Activated gamma-delta T cell (primary cell): ENCODE data around the gene GSC.
"Not testable (repeated sequence)": the region's sequence is repeated elsewhere in the genome, so short reads cannot be mapped to it uniquely, and the experiment has no call there.

Source experiments
- DNase-seq: peaks from one replicate; lab custom pipeline; 2025; lab: John Stamatoyannopoulos, UW

Gene GSC

DNA sequence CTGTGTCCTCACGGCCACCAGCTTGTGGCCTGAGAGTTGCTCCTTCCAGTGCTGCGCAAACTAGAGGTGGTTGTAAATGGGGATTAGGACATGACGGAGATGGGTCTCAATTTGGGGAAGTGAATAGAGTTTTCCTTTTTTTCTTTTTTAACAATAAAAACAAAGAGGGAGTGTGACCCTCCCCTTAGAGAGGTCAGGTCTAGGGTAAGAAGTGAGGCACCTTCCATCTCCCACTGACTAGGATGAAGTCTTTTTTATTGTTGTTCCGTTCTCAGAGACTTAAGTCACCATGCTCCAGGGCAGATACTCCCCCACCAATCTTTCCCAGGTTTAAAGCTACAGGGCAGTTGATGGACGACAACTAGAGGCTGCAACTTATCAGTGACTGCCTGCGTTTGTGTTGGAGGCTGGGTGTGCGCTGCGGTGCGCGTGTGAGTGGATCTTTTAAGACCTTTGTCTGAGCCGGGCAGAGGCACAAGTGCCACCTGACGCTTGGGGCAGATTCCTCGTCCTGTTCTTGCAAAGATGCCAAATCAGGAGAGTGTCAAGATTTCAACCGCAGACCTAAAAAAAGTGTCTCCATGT lies 2.1 kb upstream of the GSC start:
- DNase-seq, result no peak

DNA sequence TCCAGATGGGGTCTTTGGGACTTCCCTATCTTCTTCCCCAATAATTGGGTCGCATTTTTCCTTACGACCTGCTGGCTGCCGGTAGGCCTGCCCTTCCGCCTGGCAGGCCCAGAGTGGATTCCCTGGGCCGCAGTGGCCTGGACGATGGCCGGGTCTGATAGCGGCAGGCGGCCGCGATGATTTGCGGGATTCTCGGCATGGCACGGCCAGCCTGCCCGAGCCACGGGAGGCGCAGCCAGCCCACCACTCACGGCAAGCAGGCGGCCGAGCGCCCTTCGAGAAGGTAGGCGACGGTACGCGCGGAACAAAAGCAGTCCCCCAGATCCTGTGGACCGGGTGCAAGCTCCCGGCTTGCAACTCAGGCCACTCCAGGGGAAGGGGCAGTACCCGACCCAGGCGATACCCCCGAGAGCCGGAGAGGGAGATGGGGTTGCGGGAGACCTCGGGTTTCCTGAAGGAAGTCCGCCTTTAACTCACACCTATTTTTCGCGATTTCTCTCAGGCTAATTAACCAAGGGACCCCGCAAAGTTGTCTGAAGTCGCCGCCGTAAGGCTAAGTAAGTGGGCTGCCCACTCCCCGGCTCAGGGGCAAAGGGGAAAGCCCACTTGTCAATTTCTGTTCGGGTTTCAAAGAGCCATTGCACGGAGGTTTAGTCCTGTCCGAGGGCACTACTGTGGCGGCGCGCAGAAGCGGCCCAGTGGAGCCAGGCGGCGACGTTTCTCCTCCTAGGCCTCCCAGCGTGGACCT lies 1.4 kb upstream of the GSC start:
- no peak for DNase-seq

DNA sequence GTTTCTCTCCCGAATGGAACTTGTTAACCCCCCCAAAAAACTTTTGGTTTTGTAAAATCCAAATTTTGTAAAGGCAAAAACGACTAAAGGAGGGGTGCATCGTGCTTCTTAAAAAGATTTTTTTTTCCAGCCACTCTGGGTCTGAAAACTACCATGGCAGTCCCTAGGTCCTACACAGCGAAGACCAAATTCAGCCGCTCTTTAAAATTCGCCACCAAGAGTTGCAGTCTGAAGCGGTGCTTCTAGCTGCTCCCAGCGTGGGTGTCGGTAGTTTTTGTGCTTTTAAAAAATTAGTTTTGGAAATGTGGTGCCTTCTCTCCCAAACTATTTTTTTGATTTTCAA lies 873 bp upstream of the GSC start:
- no peak for DNase-seq

DNA sequence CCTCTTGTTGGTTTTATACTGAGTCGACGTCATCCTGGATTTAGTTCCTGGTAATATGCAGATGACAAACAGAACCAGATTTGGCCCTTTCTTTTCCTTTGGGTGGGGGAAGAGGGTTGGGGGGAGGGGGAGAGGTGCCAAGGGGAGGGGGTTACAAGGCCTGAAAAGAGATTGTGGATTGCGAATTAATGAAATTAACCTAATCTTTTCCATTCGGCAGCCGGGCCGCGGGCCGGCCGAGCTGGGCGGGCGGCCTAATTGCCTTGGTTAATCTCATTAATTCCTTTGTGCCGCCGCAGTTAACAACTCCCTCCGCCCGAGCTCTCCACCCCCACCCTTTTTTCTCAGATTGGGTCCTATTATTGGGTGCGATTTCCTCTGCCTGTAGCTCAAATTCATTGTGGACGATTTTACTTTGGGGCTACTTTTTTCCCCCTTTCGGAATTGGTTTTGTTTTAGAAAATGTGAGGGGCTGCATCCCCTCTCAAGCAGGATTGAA lies 387 bp upstream of the GSC start:
- no peak for DNase-seq

DNA sequence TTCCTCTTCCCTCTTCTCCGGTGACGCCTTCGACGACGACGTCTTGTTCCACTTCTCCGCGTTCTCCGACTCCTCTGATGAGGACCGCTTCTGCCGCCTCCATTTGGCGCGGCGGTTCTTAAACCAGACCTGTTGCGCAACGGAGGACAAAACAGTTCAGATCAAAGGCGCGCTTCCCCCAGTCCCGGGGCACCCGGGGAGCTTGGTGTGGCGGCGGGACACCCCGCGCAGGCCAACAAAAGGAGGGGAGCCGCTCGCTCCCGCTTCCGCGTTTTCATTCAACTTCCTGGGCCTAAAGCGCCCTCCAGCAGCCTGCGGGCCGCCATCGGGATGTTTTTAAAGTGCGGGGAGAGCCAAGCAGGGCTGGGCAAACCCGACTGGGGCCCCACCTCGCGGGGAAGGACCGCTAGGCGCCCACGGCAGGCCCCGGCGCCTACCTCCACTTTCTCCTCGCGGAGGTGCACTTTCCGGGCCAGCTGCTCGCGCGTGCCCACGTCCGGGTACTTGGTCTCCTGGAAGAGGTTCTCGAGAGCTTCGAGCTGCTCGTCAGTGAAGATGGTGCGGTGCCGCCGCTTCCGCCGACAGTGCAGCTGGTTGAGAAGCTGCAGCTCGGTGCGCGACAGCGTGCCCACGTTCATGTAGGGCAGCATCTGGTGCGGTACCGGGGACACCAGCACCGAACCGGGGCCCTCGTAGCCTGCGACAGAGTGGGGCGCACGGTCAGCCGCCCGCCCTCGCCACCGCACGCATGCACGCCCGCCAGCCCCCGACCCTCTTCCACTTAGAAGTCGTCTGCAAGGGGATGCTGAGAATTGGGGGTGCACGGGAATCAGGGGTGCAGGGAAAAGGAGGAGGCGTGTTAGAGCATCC lies 1.2 kb downstream of the GSC start:
- DNase-seq, result no peak

DNA sequence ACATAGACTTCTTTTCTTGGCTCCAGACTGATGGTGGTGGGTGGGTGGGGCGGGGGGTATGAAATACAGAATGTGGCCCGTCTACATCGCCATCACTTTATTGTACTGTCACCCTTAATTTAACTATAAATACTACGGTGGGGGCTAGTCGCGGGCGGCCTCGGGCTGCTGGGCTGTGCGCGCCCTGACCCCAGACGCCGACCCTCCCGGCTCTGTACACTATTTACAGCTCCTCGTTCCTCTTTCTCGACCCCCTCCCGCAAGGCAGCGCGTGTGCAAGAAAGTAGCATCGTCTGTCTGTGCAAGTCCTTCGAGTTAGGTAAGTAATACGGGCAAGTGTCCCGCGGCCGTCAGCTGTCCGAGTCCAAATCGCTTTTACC lies 1.8 kb downstream of the GSC start:
- DNase-seq, result no peak

DNA sequence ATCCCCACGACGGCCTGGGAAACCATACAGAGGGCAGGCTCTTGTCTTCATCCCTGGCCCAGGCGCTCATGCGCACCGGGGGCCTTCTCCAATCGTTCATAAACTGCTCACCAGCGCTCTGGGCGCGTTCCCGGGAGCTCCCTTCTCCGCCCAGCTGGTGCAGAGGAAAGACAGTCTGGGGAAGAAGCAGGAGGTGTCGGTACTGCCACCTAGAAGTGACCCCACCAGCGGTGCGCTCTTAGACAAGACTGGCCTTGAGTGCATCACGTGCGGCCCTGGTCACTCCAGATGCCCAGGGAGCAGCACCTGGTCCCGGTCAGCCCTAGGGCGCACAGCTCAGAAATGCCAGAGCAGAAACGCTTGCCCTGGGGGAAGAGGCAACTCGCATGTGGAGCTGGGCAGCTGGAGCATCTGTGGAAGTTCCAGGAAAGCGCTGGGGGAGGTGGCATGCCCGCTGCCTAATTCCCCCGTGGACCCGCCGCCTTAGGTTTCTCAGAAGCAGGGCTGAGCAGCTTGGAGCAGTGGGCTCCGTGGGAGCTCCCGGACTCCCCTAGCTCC lies 2.5 kb downstream of the GSC start:
- no peak for DNase-seq

DNA sequence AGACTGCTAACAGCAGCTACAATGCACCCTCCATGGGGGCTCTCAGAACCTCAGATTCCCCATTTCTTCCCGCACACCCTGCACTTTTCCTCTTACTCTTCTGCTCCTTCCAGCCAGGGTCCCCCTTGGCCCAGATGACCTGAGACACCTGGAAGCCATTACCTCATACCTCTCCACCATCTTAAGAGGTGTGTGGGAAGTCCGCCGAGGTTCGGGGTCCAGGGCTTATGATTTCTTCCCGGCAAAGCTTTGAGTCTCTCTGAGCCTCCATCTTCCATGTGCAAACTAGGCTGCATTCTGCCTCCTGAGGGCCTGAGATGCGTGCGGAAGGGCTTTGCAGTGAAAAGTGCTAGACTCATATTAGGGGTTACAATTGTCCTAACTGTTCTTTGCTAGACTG lies 5.3 kb downstream of the GSC start:
- DNase-seq, result no peak

DNA sequence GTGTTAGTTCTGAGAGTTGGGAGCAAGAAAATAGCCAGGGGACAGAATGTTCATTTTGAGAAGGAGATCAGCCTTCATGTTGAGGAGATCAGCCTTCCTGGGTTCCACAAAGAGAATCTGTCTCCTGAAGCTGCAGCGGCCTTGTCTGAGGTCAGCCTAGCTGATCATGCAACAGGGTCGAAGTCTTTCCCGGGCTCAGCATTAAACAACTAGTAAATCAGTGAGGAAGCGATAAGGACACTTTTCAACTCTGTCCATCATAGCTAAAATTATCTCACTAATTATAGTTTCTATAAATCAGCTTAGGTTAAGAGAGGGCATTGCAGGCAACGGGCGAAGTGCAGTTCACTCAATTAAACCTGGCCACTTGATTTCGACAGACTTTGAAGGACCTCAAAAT lies 7.5 kb downstream of the GSC start:
- DNase-seq, result no peak

DNA sequence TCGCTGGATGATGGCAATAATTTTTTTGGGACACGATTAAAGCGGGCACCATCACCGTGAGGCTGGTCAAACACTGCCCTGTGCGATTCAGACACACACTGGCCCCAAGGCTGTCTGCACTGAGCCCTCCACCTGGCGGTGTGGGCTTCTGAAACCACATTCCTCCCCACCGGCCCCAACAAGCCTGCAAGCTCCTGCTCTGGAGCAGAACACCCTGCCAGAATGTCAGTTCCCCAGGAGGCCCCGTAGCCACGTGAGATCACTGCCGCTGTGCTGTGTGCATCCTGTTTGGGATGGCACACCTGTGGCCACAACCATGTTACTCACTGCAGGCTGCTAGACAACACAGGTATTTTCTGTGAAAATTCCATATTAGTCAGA lies 7.9 kb downstream of the GSC start:
- DNase-seq, result no peak

DNA sequence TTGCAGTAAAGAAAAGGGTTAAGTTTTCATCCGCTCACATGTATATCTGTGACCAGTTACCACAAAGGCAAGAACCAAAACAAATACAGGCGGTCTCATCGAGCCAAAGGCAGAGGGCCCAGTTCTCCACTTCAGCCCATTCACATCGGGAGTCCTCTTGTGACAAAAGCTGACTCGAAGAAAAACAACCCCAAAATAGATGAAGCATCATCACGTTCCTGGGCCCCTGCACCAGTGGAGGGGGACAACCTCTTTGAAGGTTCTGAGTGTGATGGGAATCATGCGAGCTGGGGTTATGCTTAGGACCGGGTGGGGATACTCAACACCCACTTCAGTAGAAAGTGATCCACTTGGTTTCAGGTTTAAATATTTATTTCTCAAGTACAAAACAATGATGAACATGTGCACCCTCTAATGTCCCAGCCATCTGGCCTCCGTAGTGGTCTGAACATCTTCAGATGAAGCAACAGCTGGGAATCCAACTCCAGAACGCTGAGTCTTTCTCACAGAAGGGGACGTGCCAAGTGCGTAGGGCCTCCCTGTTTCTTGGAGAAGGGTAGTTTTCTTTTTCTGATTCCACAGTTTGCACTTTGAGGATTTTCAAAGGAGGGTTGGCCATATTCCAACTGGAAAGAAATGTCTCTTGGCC lies 8.4 kb downstream of the GSC start:
- no peak for DNase-seq

DNA sequence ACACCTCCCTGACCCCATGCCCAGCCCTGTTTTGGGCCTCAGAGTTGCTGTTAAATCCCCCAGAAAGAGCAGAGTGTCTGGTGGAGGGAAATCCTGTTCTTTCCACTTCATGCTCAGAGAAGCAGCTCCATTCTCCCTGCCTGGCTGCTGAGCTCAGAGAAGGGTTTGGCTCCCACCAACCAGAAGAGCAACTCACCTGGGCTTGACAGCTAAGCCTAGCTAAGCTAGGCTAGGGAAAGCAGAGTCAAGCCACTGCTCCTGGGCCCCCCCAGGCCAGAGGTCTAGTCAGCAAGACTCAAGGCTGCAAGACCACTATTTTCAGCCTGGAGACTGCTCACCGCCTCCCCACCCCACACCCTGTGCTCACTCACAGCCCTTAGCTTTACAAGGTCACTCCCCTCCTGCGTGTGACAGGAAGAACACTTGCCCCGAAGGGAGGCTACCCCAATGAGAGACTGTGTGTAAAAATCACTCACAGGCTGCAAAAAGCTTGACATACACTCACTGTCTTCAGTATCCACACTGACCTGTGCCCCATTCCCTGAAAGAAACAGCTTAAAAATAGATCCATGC lies 13.5 kb downstream of the GSC start:
- no peak for DNase-seq

DNA sequence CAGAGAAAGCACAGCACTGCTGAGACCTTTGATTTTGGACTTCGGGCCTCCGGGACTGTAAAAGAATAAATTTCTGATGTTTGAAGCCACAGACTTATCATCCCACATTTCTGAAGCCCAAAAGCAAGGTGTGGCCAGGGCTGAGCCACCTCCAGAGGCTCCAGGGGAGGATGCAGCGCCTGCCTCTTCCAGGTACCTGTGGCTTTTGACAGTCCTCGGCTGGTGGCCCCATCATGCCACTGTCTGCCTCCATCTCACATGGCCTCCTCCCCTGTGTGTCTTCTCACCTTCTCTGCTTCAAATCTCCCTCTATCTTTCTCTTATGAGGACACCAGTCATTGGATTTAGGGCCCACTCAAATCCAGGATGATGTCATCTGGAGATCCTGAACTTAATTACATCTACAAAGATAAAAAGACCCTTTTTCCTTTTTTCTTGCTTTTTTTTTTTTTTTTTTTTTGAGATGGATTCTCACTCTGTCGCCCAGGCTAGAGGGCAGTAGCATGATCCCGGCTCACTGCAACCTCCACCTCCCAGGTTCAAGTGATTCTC lies 15.4 kb downstream of the GSC start:
- DNase-seq, result no peak

DNA sequence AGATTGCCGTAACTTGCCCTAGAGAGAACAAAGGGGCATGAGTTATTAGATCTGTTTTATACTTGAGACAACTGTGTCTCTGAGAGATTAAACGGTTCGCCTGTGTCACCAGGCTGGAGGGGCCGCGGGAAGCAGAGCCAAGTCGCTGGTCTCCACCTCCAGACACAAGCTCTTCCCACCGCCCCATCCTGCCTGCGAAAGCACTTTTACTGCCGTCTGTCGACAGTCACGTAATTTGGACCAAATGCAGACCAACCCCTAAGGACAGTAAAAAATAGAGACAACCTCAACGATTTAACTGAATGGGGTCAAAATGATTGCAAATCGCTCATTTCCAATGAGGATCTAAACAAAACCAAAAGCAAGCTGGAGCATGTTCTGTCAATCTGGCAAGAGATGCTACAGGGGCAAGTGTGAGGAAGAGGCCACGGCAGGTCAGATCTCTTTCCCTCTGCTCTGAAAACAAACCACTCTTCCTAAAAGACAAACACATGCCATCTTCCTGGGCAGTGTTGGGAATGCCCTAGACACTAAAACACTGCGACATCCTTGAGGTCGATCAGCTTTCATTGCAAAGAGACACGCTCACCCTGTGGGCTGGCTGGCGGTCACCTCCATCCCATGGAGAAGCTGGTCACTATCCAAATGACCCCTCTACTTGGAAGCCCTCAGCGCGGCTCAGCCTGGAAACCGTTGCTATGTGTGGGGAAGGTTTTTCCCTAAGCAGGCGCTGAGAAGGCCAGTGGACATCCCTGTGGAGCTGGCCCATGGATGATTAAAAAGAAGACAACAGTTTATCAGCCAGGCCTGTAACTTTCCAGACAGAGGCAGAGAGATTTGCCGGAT lies 17.1 kb downstream of the GSC start:
- DNase-seq, result no peak

DNA sequence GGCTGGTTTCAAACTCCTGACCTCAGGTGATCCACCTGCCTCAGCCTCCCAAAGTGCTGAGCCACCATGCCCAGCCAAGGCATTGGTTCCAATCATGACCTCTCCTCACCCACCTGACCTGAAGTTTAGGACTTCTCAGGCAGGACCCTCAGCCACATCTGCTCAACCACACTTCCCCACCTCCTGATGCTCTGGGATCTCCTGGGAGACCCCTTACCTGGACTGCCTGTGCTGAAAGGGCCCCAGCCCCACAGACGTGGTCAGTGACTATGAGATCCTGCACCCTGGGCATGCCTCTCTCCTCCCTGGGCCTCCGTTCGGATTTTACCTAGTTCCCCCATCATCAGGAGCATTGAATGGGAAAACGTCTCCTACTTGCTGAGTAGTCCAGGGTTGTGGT lies 18.0 kb downstream of the GSC start:
- no peak for DNase-seq

DNA sequence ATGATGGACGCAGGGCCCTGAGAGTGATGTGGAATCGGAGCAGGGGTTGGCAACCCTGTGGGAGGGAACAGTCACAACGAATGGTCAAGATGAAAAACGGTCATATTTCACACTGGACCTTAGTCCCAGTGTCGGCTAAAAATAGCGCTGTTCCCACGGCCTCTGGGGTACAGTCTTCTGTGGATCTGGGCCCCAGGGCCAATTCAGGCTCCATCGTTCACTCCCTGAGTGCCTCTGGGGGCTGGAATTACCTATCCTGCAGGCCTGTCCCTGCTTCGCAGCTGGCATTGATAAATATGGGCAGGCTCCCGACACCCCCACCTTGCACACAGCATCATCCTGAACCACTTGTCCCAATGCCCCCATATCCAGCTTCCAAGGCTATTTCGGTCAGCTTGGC lies 18.6 kb downstream of the GSC start:
- no peak for DNase-seq

DNA sequence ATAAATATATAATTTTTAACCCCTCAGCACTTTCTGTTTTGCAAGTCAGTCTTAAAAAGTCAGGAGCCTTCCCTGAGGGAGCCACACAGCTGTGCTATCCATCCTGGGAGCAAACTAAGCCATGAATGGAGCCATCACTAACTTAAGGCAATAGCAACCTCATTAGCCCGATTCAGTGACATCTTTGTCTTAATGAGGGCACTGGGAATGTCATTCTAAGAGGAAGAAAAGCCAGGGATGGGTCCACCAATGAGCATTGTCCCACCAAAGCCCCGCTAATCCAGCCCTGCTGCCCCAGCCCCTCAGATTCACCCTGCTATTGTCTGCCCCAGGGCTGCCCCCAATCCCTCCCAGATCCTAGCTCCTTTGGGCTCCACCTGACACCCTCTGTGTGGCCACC lies 19.5 kb downstream of the GSC start:
- no peak for DNase-seq

DNA sequence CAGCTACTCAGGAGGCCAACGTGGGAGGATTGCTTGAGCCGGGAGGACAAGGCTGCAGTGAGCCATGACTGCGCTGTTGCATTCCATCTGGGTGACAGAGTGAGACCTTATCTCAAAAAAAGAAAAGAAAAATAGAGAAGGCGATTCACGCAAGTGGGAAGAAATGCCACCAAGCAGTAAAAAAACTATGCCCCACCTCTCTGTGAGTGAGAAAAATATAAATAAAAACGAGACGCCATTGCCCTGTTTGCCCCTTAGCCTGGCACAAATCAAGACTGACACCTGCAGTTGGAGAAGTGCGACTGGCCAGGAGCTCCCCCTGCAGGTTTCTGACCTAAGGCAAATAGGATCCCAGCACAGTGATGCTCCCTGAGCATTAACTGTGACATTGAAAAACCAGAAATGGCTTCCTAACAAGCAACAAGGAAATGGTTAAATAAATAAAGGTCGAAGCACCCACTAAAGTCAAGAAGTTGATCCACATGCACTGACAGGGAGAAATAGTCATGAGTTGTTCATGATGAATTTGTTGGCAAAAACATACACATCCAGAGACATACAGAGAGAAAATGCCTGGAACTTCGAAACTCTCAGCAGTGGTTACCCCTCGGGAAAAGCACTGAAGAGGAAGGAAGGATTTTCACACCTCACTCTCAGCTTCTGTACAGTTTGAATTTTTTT lies 21.1 kb downstream of the GSC start:
- DNase-seq, result no peak

DNA sequence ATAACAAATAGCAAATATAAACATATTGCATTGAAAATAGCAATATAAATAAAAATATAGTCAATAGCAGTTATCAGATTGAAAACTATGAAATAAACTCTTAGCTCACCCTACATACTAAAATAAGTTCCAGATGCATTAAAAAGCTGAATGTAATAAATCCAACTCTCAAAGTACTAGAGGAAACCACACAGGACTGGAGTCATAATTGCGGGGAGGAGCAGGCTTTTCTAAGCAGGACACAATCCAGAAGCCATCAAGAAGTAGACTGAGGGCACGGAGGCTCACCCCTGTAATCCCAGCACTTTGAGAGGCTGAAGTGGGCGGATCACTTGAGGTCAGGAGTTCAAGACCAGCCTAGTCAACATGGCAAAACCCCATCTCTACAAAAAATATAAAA lies 22.2 kb downstream of the GSC start:
- no peak for DNase-seq

DNA sequence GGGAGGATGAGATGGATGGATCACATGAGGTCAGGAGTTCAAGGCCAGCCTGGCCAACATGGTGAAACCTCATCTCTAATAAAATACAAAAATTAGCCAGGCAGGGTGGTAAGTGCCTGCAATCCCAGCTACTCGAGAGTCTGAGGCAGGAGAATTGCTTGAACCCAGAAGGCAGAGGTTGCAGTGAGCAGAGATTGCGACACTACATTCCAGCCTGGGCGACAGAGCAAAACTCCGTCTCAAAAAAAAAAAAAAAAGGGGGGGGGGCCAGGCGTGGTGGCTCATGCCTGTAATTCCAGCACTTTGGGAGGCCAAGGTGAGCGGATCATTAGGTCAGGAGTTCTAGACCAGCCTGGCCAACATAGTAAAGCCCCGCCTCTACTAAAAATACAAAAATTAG lies 22.8 kb downstream of the GSC start:
- not testable (repeated sequence) for DNase-seq
